Right lobe of liver (tissue), 4 donors: ENCODE results near the gene ZNF697.

Experiments used
- CTCF ChIP-seq, 4 donors: fragments of 200-600 bp in 3 of 4; fragments of 450-650 bp in 1 of 4; IDR thresholded peaks; one replicate each; pipeline versions ENCODE4 v1.5.1 to v1.8.0; 2016 to 2022; ENCODE audit warnings: antibody characterized with exemption in 4 of 4, mild to moderate bottlenecking in 2 of 4
- POLR2A ChIP-seq: fragments of 450-650 bp; IDR thresholded peaks from one replicate; pipeline ENCODE4 v1.6.1; 2017; ENCODE audit warnings: antibody characterized with exemption, mild to moderate bottlenecking
- donor health status: DM: no; HTN: no; CAD: no.
- donor health status: DM: no; HTN: no; CAD: no.
- donor health status: DM: no; HTN: yes; CAD: no.

- TF ChIP-seq CTCF (IDR thresholded peaks at IDR 0.05) (peak; percentile 71 to 90 (median 79)), POLR2A (no peak)
Measured at GRCh38 chr1:119613769-119614720, 34.0 kb downstream of the ZNF697 start.
